Stimulated activated naive B cell treated with anti-CD40 and anti-IgM and Interleukin-4, amounts not matched to agents 10 μg/mL and 1 μg/mL and 100 μg/mL, for 72 hours (primary cell): Measurements from ENCODE around the gene FYB1.

Experiments used
- ATAC-seq, 2 donors: fragments of 150-1000 bp; cut with Tn5 transposase; replicated peaks; 2 replicates each; pipeline ENCODE4 v1.10.0; 2021; ENCODE audit warnings: moderate library complexity in 1 of 2
- DNase-seq: peaks from one replicate; pipeline ENCODE4 v3.0.0; 2021
- H3K27ac Mint-ChIP-seq: one replicate; pipeline ENCODE4 v1.8.0; 2022; ENCODE audit warnings: mild to moderate bottlenecking, mixed read lengths
- H3K27me3 Mint-ChIP-seq, 2 donors: one replicate each; pipeline ENCODE4 v1.8.0; 2022; ENCODE audit warnings: mixed read lengths in 2 of 2
- H3K36me3 Mint-ChIP-seq, 2 donors: one replicate each; pipeline ENCODE4 v1.8.0; 2022; ENCODE audit warnings: mixed read lengths in 2 of 2, mild to moderate bottlenecking in 1 of 2
- H3K4me1 Mint-ChIP-seq, 2 donors: one replicate each; pipeline ENCODE4 v1.8.0; 2022; ENCODE audit warnings: mixed read lengths in 2 of 2, mild to moderate bottlenecking in 1 of 2
- H3K4me3 Mint-ChIP-seq, 2 donors: one replicate each; pipeline ENCODE4 v1.8.0; 2022; ENCODE audit warnings: mild to moderate bottlenecking in 2 of 2, mixed read lengths in 2 of 2, moderate library complexity in 1 of 2
- H3K9me3 Mint-ChIP-seq, 2 donors: one replicate each; pipeline ENCODE4 v1.8.0; 2022; ENCODE audit warnings: mixed read lengths in 2 of 2, mild to moderate bottlenecking in 1 of 2

FYB1 gene

GRCh38 chr5:39132792-39133191 lies 86.6 kb downstream of the FYB1 start:
- Mint-ChIP-seq H3K27me3 (no peaks in the 10 kb centered on the region), H3K4me3 (no peak overlapping the region), H3K27ac (no peak overlapping the region), H3K36me3 (no peaks in the 10 kb centered on the region), H3K9me3 (no peaks in the 10 kb centered on the region), H3K4me1 (peaks cover 0 to 9% of the 10 kb centered on the region in 2 donors)
- ATAC-seq: no peak
- no peak for DNase-seq

GRCh38 chr5:39132128-39132447 lies 87.3 kb downstream of the FYB1 start:
- no peaks in the 10 kb centered on the region for H3K9me3 Mint-ChIP-seq
- no peak overlapping the region for H3K4me3 Mint-ChIP-seq
- no peak for DNase-seq
- H3K4me1 Mint-ChIP-seq: peaks cover 0 to 9% of the 10 kb centered on the region in 2 donors
- no peak overlapping the region for H3K27ac Mint-ChIP-seq
- no peak for ATAC-seq
- no peaks in the 10 kb centered on the region for H3K27me3 Mint-ChIP-seq
- no peaks in the 10 kb centered on the region for H3K36me3 Mint-ChIP-seq

GRCh38 chr5:39131210-39132127 lies 87.9 kb downstream of the FYB1 start:
- Mint-ChIP-seq H3K27ac (no peak overlapping the region), H3K36me3 (no peaks in the 10 kb centered on the region), H3K4me1 (peaks cover 0 to 9% of the 10 kb centered on the region in 2 donors), H3K4me3 (no peak overlapping the region), H3K9me3 (no peaks in the 10 kb centered on the region), H3K27me3 (no peaks in the 10 kb centered on the region)
- no peak for ATAC-seq
- no peak for DNase-seq

DNA sequence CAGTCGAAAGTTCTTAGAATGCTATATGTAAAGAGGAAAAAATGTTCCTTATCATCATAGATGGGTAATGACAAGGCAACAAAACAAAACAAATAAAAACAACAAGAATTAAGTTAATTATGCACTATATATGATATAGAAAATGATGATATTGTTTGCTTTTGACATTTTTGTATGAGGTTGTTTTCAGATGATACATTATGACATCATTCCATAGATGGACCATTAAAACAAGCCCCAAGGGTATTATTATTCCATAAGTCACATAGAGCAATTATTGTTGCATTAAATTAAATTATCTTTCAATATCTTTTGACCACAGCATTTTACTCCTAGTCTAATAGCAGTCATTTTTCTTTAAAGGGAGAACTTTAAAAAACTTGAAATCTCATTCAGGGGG lies 88.6 kb downstream of the FYB1 start:
- no peaks in the 10 kb centered on the region for H3K27me3 Mint-ChIP-seq
- no peaks in the 10 kb centered on the region for H3K36me3 Mint-ChIP-seq
- no peak for DNase-seq
- peaks cover 0 to 9% of the 10 kb centered on the region in 2 donors for H3K4me1 Mint-ChIP-seq
- no peak overlapping the region for H3K27ac Mint-ChIP-seq
- no peaks in the 10 kb centered on the region for H3K9me3 Mint-ChIP-seq
- no peak for ATAC-seq
- H3K4me3 Mint-ChIP-seq: no peak overlapping the region

DNA sequence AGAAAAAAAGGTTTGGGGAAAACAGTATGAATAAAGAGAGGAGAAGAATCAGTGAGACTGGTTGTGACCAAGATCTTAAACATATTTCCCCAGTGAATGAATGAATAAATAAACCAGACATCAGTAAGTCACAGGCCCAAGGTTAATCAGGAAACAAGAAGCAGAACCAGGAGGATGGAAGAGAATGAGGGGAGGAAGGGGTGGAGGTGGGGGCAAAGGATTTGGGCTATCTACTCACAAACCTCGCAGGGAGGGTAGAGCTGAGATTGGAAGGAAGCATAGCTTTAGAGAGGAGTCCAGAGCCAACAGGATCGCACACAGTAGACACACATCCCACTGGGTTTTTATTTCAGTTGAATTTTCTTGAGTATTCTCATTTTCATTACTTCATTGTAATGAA lies 97.4 kb downstream of the FYB1 start:
- no peaks in the 10 kb centered on the region for H3K36me3 Mint-ChIP-seq
- no peaks in the 10 kb centered on the region for H3K27me3 Mint-ChIP-seq
- H3K4me1 Mint-ChIP-seq: no peaks in the 10 kb centered on the region
- DNase-seq (no peak), ATAC-seq (no peak)
- no peaks in the 10 kb centered on the region for H3K9me3 Mint-ChIP-seq
- H3K27ac Mint-ChIP-seq: no peak overlapping the region
- H3K4me3 Mint-ChIP-seq: no peak overlapping the region

DNA sequence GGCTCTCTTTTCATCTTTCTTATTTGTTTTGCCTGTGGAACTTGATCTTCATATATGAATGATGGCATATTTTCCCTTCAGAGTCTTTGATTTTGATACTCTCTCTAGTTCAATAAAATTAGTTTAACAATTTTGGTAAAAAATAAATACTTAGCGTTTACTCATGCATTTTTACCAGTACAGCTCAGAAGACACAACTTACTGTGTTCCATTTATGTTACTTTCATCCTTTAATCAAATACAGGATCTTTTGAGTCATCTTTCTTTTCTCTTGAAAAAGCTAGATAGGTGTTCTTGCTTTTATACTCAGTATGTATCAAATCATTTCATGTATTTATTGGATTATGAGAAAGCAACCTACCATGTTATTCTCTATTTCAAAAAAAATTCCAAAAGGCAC lies 98.0 kb downstream of the FYB1 start:
- Mint-ChIP-seq H3K27ac (no peak overlapping the region), H3K36me3 (no peaks in the 10 kb centered on the region), H3K27me3 (no peaks in the 10 kb centered on the region), H3K4me3 (no peak overlapping the region), H3K9me3 (no peaks in the 10 kb centered on the region), H3K4me1 (no peaks in the 10 kb centered on the region)
- ATAC-seq (no peak), DNase-seq (no peak)

DNA sequence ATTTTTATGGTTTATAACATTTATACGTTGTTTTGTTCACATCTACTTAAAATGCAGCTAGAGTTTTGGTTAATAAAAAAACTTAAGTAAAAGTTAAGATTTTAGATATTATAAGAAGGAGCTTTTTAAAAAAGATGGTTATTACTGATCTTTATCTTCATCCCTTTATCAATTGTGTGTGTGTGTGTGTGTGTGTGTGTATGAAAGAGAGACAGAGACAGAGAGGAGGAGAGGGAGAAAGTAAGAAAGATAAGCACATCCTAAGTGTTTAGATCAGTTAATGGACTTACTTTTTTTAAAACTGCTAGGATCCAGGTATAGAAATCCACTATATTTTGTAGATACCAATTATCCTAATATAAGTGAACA lies 99.3 kb downstream of the FYB1 start:
- H3K4me1 Mint-ChIP-seq: no peaks in the 10 kb centered on the region
- no peaks in the 10 kb centered on the region for H3K36me3 Mint-ChIP-seq

DNA sequence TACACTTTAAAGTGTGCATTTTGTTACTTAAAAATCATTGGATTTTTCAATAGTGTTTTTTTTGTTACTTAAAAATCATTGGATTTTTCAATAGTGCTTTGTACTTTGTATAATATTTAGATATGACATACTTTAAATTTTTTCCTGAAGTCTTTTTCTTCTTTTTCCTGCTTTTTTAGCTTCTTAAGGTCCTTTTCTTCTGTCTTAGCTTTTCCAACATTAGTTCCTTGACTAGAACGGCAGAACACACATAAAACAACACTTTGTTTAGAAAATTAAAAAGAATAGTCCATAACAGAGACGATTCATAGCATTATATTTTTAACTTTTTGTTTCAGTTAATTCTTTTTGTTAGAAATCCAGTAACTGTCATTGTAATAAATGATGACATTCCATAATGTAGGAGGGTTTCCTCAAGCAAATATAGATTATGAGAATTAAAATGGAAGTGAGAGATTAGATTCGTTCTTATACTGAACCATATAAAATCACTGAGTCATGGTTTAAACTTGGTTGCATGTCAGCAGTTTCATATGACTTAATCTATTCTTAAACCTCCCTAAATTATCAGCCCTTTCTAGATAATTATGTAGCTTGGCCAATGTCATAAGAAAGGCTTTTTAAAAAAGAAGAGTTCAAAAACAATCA lies 99.8 kb downstream of the FYB1 start:
- DNase-seq: no peak
- ATAC-seq: no peak
- no peaks in the 10 kb centered on the region for H3K4me1 Mint-ChIP-seq
- no peaks in the 10 kb centered on the region for H3K36me3 Mint-ChIP-seq
- H3K27me3 Mint-ChIP-seq: no peaks in the 10 kb centered on the region
- no peak overlapping the region for H3K4me3 Mint-ChIP-seq
- H3K9me3 Mint-ChIP-seq: no peaks in the 10 kb centered on the region
- H3K27ac Mint-ChIP-seq: no peak overlapping the region

More for the DNA sequence above, 99.3 kb downstream of the FYB1 start:
- no peaks in the 10 kb centered on the region for H3K9me3 Mint-ChIP-seq
- no peak overlapping the region for H3K27ac Mint-ChIP-seq
- DNase-seq (no peak), ATAC-seq (no peak)
- H3K27me3 Mint-ChIP-seq: no peaks in the 10 kb centered on the region
- H3K4me3 Mint-ChIP-seq: no peak overlapping the region

DNA sequence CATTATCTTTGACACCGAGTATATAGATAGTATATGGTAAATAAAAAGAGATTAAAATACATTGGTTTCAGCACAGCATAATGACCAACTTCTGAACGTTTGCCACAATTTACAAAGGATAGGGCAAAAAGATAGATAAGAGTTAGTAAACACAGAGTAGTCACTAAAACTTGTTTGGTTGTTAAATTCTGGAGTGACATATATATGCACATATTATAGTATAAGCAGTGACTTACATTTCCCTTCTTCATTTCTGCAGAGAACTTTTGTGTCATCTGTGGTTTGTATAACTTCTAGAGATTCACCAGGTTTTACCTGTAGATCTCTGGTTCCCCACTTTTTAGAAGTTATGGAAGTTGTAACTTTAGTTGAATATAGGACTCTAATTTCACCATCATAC lies 100.7 kb downstream of the FYB1 start:
- H3K36me3 Mint-ChIP-seq: no peaks in the 10 kb centered on the region
- H3K27me3 Mint-ChIP-seq: no peaks in the 10 kb centered on the region
- H3K4me1 Mint-ChIP-seq: no peaks in the 10 kb centered on the region
- no peak overlapping the region for H3K4me3 Mint-ChIP-seq
- no peak overlapping the region for H3K27ac Mint-ChIP-seq
- DNase-seq: no peak
- no peak for ATAC-seq
- no peaks in the 10 kb centered on the region for H3K9me3 Mint-ChIP-seq

DNA sequence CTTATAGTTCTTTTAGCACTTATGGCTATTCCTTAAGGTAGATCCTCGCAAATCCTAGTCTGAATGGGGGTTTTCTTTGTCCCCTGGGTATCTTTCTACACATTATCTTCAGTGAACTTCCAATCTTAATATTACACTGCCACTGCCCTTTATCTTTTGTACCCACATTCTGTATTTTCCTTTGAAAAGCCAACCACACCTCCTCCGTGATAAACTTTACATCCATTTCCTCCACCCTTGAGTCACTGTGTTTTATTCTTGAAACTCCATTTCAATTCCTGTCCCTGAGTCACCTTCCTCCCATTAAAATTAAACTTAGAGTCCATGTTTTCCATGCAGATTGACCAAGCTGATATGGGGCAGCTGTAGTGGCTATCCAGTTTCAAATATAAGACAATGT lies 102.0 kb downstream of the FYB1 start:
- Mint-ChIP-seq H3K36me3 (no peaks in the 10 kb centered on the region), H3K4me3 (no peak overlapping the region), H3K4me1 (no peaks in the 10 kb centered on the region), H3K9me3 (no peaks in the 10 kb centered on the region), H3K27ac (no peak overlapping the region), H3K27me3 (no peaks in the 10 kb centered on the region)
- no peak for ATAC-seq
- no peak for DNase-seq

DNA sequence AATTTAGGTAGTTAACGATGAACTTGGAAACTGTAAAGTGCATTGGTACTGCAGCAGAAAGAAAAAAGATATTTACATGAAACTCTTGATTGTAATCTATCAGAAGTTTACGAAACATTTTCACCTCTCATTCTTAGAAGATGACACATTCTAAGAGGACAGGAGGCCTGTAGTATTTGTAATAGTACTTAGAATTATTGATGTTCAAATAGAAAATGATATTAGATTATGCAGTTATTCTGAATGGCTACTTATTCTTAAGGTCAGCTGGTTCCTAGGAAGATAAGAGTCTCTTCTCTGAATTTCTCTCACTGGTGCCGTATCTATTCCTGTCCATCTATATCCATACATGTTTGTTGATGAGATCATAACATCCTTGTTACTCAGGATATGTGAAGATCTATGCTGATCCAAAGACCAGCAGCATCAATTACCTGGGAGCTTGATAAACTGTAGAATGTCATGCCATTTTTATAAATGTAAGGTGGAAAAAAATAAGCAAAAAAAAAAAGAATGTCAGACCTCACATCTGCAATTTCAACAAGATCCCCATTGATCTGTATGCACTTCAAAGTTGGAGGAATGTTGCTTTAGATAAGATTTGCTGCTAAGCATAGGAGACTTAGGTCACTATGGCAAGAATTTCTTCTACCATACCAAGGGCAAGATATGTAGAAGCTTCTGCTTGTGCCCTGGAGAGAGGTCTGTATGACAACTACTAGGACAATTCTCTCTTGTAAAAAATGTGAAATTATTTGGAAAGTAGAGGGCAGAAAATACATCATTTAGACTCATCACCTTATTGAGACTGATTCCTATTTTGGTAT lies 102.8 kb downstream of the FYB1 start:
- no peak for DNase-seq
- no peak overlapping the region for H3K27ac Mint-ChIP-seq
- H3K36me3 Mint-ChIP-seq: no peaks in the 10 kb centered on the region
- no peaks in the 10 kb centered on the region for H3K9me3 Mint-ChIP-seq
- no peaks in the 10 kb centered on the region for H3K4me1 Mint-ChIP-seq
- H3K4me3 Mint-ChIP-seq: no peak overlapping the region
- no peaks in the 10 kb centered on the region for H3K27me3 Mint-ChIP-seq
- no peak for ATAC-seq

GRCh38 chr5:39115644-39116343 lies 103.6 kb downstream of the FYB1 start:
- no peaks in the 10 kb centered on the region for H3K4me1 Mint-ChIP-seq
- ATAC-seq (no peak), DNase-seq (no peak)
- no peaks in the 10 kb centered on the region for H3K36me3 Mint-ChIP-seq
- H3K9me3 Mint-ChIP-seq: no peaks in the 10 kb centered on the region
- no peak overlapping the region for H3K27ac Mint-ChIP-seq
- no peak overlapping the region for H3K4me3 Mint-ChIP-seq
- peaks cover 0 to 1% of the 10 kb centered on the region in 2 donors for H3K27me3 Mint-ChIP-seq

GRCh38 chr5:39114155-39114554 lies 105.2 kb downstream of the FYB1 start:
- ATAC-seq (no peak), DNase-seq (no peak)
- Mint-ChIP-seq H3K4me1 (no peaks in the 10 kb centered on the region), H3K27me3 (peaks cover 0 to 4% of the 10 kb centered on the region in 2 donors), H3K9me3 (no peaks in the 10 kb centered on the region), H3K27ac (no peak overlapping the region), H3K4me3 (no peak overlapping the region), H3K36me3 (no peaks in the 10 kb centered on the region)

- ATAC-seq (no peak), DNase-seq (no peak)
- Mint-ChIP-seq H3K36me3 (no peaks in the 10 kb centered on the region), H3K9me3 (no peaks in the 10 kb centered on the region), H3K4me3 (no peak overlapping the region), H3K27ac (no peak overlapping the region), H3K4me1 (no peaks in the 10 kb centered on the region), H3K27me3 (peaks cover 0 to 4% of the 10 kb centered on the region in 2 donors)
These were observed 105.9 kb downstream of the FYB1 start for GRCh38 chr5:39113354-39113953.
